Lower leg skin (tissue), 3 donors: ENCODE results near the gene FAM43A.

Source experiments
- CTCF ChIP-seq, 3 donors: fragments of 450-650 bp; IDR thresholded peaks; one replicate each; pipeline ENCODE4 v1.5.1; 2016; ENCODE audit warnings: antibody characterized with exemption in 3 of 3, mild to moderate bottlenecking in 3 of 3, moderate library complexity in 2 of 3
- POLR2A ChIP-seq, 2 donors: fragments of 450-650 bp; IDR thresholded peaks; one replicate each; pipeline ENCODE4 v1.6.1; 2016 to 2017; ENCODE audit warnings: antibody characterized with exemption in 2 of 2, mild to moderate bottlenecking in 1 of 2, moderate library complexity in 1 of 2

- TF ChIP-seq CTCF (IDR thresholded peaks at IDR 0.05) (no peak), POLR2A (IDR thresholded peaks at IDR 0.05) (no peak)
Measured at GRCh38 chr3:194642769-194643168, 42.9 kb upstream of the FAM43A start.
